Lower lobe of right lung (tissue), 2 donors: ENCODE results near the gene NEK5. TPM values are rescaled to one million over a fixed set of nuclear protein-coding genes. Genes with fewer than 3 reads are reported as not detected.

ENCODE experiments used
- ATAC-seq, 2 donors: fragments of 200-7000 bp; cut with Tn5 transposase; one replicate each; pipeline ENCODE4 v1.9.1; 2020 to 2022; ENCODE audit warnings: mild to moderate bottlenecking in 2 of 2, moderate library complexity in 2 of 2
- DNase-seq: peaks from one replicate; pipeline ENCODE4 v3.0.0-alpha.2; 2020
- H3K27ac ChIP-seq: fragments of 200-600 bp; one replicate; pipeline ENCODE4 v1.8.0; 2022
- H3K27me3 ChIP-seq: fragments of 200-600 bp; one replicate; pipeline ENCODE4 v1.8.0; 2022; ENCODE audit warnings: low read depth
- H3K36me3 ChIP-seq: fragments of 200-600 bp; one replicate; pipeline ENCODE4 v1.8.0; 2022; ENCODE audit warnings: mild to moderate bottlenecking
- H3K4me1 ChIP-seq: fragments of 200-600 bp; one replicate; pipeline ENCODE4 v1.8.0; 2022
- H3K4me3 ChIP-seq: fragments of 200-600 bp; one replicate; pipeline ENCODE4 v1.8.0; 2022; ENCODE audit warnings: mild to moderate bottlenecking
- H3K9me3 ChIP-seq: fragments of 200-600 bp; one replicate; pipeline ENCODE4 v1.8.0; 2022
- CTCF ChIP-seq: fragments of 200-600 bp; IDR thresholded peaks from one replicate; pipeline ENCODE4 v1.8.0; 2022; ENCODE audit warnings: antibody characterized with exemption, mild to moderate bottlenecking
- intact Hi-C: fragments of 100-400 bp; cut with DNase I; formaldehyde crosslinking; loops from one replicate; pipeline ENCODE4 v1.11.0; 2022
- total RNA-seq: library from RNA; stranded (reverse); fragmentation: NEBNext Ultra II Directional; extraction: Animal tissue kit (Norgen Biotek cat#: 25700); gene quantifications from one replicate; pipeline ENCODE4 v1.2.1, GENCODE V29; 2021
- donor health status: DM: no; HTN: yes; CAD: no; lungs with severe emphysema.

Gene NEK5
- total RNA-seq, 1 donor from 2014 or later, result 4.1 TPM

GRCh38 chr13:52005841-52006522 is 122.9 kb downstream of the NEK5 start:
- H3K36me3 ChIP-seq, result no peaks in the 10 kb centered on the region
- no peak overlapping the region for H3K4me3 ChIP-seq
- no peaks in the 10 kb centered on the region for H3K4me1 ChIP-seq
- no peak for TF ChIP-seq CTCF
- no peak overlapping the region for H3K27ac ChIP-seq
- peaks cover 2% of the 10 kb centered on the region for H3K27me3 ChIP-seq
- intact Hi-C loops, result no loop called here
- no peak for DNase-seq
- no peaks in the 10 kb centered on the region for H3K9me3 ChIP-seq
- no peak for ATAC-seq

GRCh38 chr13:52004511-52005170 is 124.2 kb downstream of the NEK5 start:
- Histone ChIP-seq H3K27ac (no peak overlapping the region), H3K4me3 (no peak overlapping the region), H3K36me3 (no peaks in the 10 kb centered on the region), H3K9me3 (no peaks in the 10 kb centered on the region), H3K4me1 (no peaks in the 10 kb centered on the region), H3K27me3 (no peaks in the 10 kb centered on the region)
- intact Hi-C loops, result no loop called here
- ATAC-seq, result peak in 1 of 2 donors; percentile 45
- no peak for DNase-seq
- TF ChIP-seq CTCF, result no peak

- intact Hi-C loops, result no loop called here
Observed at GRCh38 chr13:52003541-52003940, 125.3 kb downstream of the NEK5 start.

GRCh38 chr13:52002361-52002760 is 126.5 kb downstream of the NEK5 start:
- Histone ChIP-seq H3K36me3 (no peaks in the 10 kb centered on the region), H3K4me1 (no peaks in the 10 kb centered on the region), H3K27me3 (no peaks in the 10 kb centered on the region), H3K27ac (no peak overlapping the region), H3K4me3 (no peak overlapping the region), H3K9me3 (no peaks in the 10 kb centered on the region)
- DNase-seq, result no peak
- intact Hi-C loops, result no loop called here
- ATAC-seq, result no peak
- TF ChIP-seq CTCF, result no peak

More at GRCh38 chr13:52003541-52003940, 125.3 kb downstream of the NEK5 start:
- ATAC-seq (no peak), DNase-seq (no peak)
- Histone ChIP-seq H3K9me3 (no peaks in the 10 kb centered on the region), H3K36me3 (no peaks in the 10 kb centered on the region), H3K27me3 (no peaks in the 10 kb centered on the region), H3K27ac (no peak overlapping the region), H3K4me3 (no peak overlapping the region), H3K4me1 (no peaks in the 10 kb centered on the region)
- TF ChIP-seq CTCF, result no peak

DNA sequence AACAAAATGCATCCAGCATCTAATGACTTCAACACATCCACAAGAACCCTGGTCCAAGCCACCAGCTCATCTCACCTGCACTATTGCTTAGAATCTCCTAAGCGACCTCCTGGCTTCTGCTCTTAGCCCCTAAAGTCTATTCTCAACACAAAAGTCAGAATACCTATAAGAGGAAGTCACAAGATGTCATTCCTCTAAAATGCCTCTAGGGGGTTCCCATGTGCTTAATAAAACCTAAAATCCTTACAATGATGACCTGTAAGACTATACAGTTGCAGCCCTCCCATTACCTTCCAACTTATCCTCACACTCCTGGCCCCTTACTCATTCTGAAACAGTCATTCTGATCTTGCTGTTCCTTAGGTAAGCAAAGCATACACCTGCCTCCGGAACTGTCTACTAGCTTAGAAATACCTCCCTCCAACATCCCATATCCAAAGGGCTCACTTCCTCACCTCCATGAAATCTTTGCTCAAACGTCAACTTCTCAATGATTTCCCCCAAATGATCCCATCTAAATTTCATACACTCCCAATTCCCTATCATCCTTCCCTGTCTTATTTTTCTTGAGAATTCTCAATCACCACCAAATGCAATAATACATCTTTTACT is 127.6 kb downstream of the NEK5 start:
- Histone ChIP-seq H3K4me1 (peaks cover 4% of the 10 kb centered on the region), H3K27me3 (no peaks in the 10 kb centered on the region), H3K9me3 (no peaks in the 10 kb centered on the region), H3K36me3 (no peaks in the 10 kb centered on the region), H3K4me3 (no peak overlapping the region), H3K27ac (no peak overlapping the region)
- ATAC-seq (peak; percentile 59 to 60), DNase-seq (no peak)
- intact Hi-C loops, result no loop called here
- peak; percentile 76 for TF ChIP-seq CTCF
